Neural cell (in vitro differentiated cells): ENCODE results near the gene SRGAP3. TPM values are rescaled to one million over a fixed set of nuclear protein-coding genes. Genes with fewer than 3 reads are reported as not detected.

ENCODE experiments used
- H2AFZ ChIP-seq: fragments of 200-600, 300-800 bp; sonication (generic), shearing (Covaris generic); 2 replicates; pipeline ENCODE4 v1.6.0; 2014; ENCODE audit warnings: low read depth, mild to moderate bottlenecking, antibody characterized with exemption, low read length, moderate library complexity
- H3F3A ChIP-seq: fragments of 200-600 bp; shearing (Covaris generic); 2 replicates; pipeline ENCODE4 v1.6.1; 2016; ENCODE audit warnings: mild to moderate bottlenecking, moderate library complexity, mixed read lengths, antibody characterized with exemption, low read length; ENCODE audit not compliant: insufficient read depth, poor library complexity, severe bottlenecking
- H3K27ac ChIP-seq: fragments of 200-600, 300-800 bp; sonication (generic), shearing (Covaris generic); 2 replicates; pipeline ENCODE4 v1.5.1; 2014; ENCODE audit warnings: mild to moderate bottlenecking, low read length, moderate library complexity
- H3K27me3 ChIP-seq: fragments of 300-800, 200-600 bp; sonication (generic), shearing (Covaris generic); 2 replicates; pipeline ENCODE4 v1.6.0; 2014; ENCODE audit warnings: mild to moderate bottlenecking, low read depth, low read length, moderate library complexity; ENCODE audit not compliant: insufficient read depth
- H3K36me3 ChIP-seq: fragments of 300-800, 200-600 bp; sonication (generic), shearing (Covaris generic); 2 replicates; pipeline ENCODE4 v1.5.1; 2014; ENCODE audit warnings: mild to moderate bottlenecking, antibody characterized with exemption, low read length, moderate library complexity; ENCODE audit not compliant: insufficient read depth
- H3K4me2 ChIP-seq: fragments of 300-800, 200-600 bp; sonication (generic), shearing (Covaris generic); 2 replicates; pipeline ENCODE4 v1.6.0; 2014; ENCODE audit warnings: mild to moderate bottlenecking, low read length
- H3K4me3 ChIP-seq: fragments of 300-800, 200-600 bp; sonication (generic), shearing (Covaris generic); 2 replicates; pipeline ENCODE4 v1.5.1; 2014; ENCODE audit warnings: mild to moderate bottlenecking, low read length, moderate library complexity
- H3K79me2 ChIP-seq: fragments of 200-600 bp; shearing (Covaris generic); replicated peaks from 2 replicates; pipeline ENCODE4 v1.6.0; 2014; ENCODE audit warnings: mild to moderate bottlenecking, low read length, moderate library complexity; ENCODE audit not compliant: insufficient read depth
- H3K9ac ChIP-seq: fragments of 300-800, 200-600 bp; sonication (generic), shearing (Covaris generic); 2 replicates; pipeline ENCODE4 v1.6.1; 2016; ENCODE audit warnings: mild to moderate bottlenecking, low read length, mixed read lengths
- H3K9me2 ChIP-seq: fragments of 200-600 bp; shearing (Covaris generic); 2 replicates; pipeline ENCODE4 v1.6.1; 2016; ENCODE audit warnings: mild to moderate bottlenecking, low read length, mixed read lengths; ENCODE audit not compliant: insufficient read depth
- H3K9me3 ChIP-seq: fragments of 200-600, 300-800 bp; sonication (generic), shearing (Covaris generic); 2 replicates; pipeline ENCODE4 v1.6.1; 2016; ENCODE audit warnings: mild to moderate bottlenecking, mixed run types, low read length, moderate library complexity, mixed read lengths
- H4K20me1 ChIP-seq: fragments of 200-600 bp; shearing (Covaris generic); 2 replicates; pipeline ENCODE4 v1.6.1; 2016; ENCODE audit warnings: mild to moderate bottlenecking, mixed run types; ENCODE audit not compliant: insufficient read depth
- CTCF ChIP-seq: fragments of 450-650 bp; IDR thresholded peaks from 2 replicates; pipeline ENCODE4 v1.5.1; 2014; ENCODE audit warnings: antibody characterized with exemption, mild to moderate bottlenecking, moderate library complexity; ENCODE audit not compliant: poor library complexity, severe bottlenecking
- EP300 ChIP-seq: fragments of 450-650 bp; conservative IDR thresholded peaks from 2 replicates; pipeline ENCODE4 v1.6.1; 2014; ENCODE audit warnings: antibody characterized with exemption, mild to moderate bottlenecking, moderate library complexity; ENCODE audit not compliant: poor library complexity, severe bottlenecking
- EZH2 ChIP-seq: fragments of 200-600, 300-800 bp; shearing (Covaris generic), sonication (generic); IDR thresholded peaks from 2 replicates; pipeline ENCODE4 v1.6.1; 2014; ENCODE audit warnings: antibody characterized with exemption, low read length, borderline replicate concordance, mild to moderate bottlenecking; ENCODE audit not compliant: insufficient read depth, poor library complexity, severe bottlenecking
- MXI1 ChIP-seq: fragments of 450-650 bp; conservative IDR thresholded peaks from 2 replicates; pipeline ENCODE4 v1.6.1; 2014; ENCODE audit warnings: antibody characterized with exemption, mild to moderate bottlenecking; ENCODE audit not compliant: poor library complexity, severe bottlenecking
- POLR2AphosphoS5 ChIP-seq: IDR thresholded peaks from 2 replicates; pipeline ENCODE4 v1.6.1; 2012
- RAD21 ChIP-seq: fragments of 450-650 bp; conservative IDR thresholded peaks from 2 replicates; pipeline ENCODE4 v1.6.1; 2014; ENCODE audit warnings: antibody characterized with exemption, mild to moderate bottlenecking, moderate library complexity
- REST ChIP-seq: IDR thresholded peaks from 2 replicates; pipeline ENCODE4 v1.6.1; 2012; ENCODE audit warnings: borderline replicate concordance
- SMC3 ChIP-seq: fragments of 450-650 bp; conservative IDR thresholded peaks from 2 replicates; pipeline ENCODE4 v1.6.1; 2014; ENCODE audit warnings: antibody characterized with exemption, mild to moderate bottlenecking, moderate library complexity; ENCODE audit not compliant: poor library complexity
- TAF1 ChIP-seq: IDR thresholded peaks from 2 replicates; pipeline ENCODE4 v1.6.1; 2012; ENCODE audit warnings: low read depth
- polyA plus RNA-seq: library from polyadenylated mRNA; depleted of rRNA; stranded (reverse); fragments of >200 nt; gene quantifications from 2 replicates; pipeline ENCODE4 v1.2.3, GENCODE V29; 2014

SRGAP3 gene
- polyA plus RNA-seq, 1 donor from 2014 or later = 31.5 TPM

- TF ChIP-seq CTCF (no peak), RAD21 (no peak), EZH2 (no peak), REST (no peak), SMC3 (no peak), MXI1 (no peak), EP300 (no peak), TAF1 (no peak), POLR2AphosphoS5 (no peak)
- no peaks in the 10 kb centered on the region for H3F3A ChIP-seq
- no peak overlapping the region for H3K4me3 ChIP-seq
- no peaks in the 10 kb centered on the region for H3K36me3 ChIP-seq
- no peaks in the 10 kb centered on the region for H4K20me1 ChIP-seq
- peaks cover 38% of the 10 kb centered on the region for H3K79me2 ChIP-seq
- no peaks in the 10 kb centered on the region for H3K9me2 ChIP-seq
- H3K27ac ChIP-seq = no peak overlapping the region
- H3K9ac ChIP-seq = no peak overlapping the region
- H3K4me2 ChIP-seq = no peak overlapping the region
- H3K9me3 ChIP-seq = no peaks in the 10 kb centered on the region
- H3K27me3 ChIP-seq = no peaks in the 10 kb centered on the region
- H2AFZ ChIP-seq = no peak overlapping the region
Measured at GRCh38 chr3:9206287-9206686, 43.2 kb downstream of the SRGAP3 start.

GRCh38 chr3:9205345-9206143 is 43.9 kb downstream of the SRGAP3 start:
- H4K20me1 ChIP-seq = no peaks in the 10 kb centered on the region
- H3K9me2 ChIP-seq = no peaks in the 10 kb centered on the region
- no peaks in the 10 kb centered on the region for H3K36me3 ChIP-seq
- no peak overlapping the region for H3K4me2 ChIP-seq
- H3K9me3 ChIP-seq = no peaks in the 10 kb centered on the region
- peaks cover 45% of the 10 kb centered on the region for H3K79me2 ChIP-seq
- no peaks in the 10 kb centered on the region for H3K27me3 ChIP-seq
- no peak overlapping the region for H2AFZ ChIP-seq
- no peak overlapping the region for H3K4me3 ChIP-seq
- H3F3A ChIP-seq = no peaks in the 10 kb centered on the region
- TF ChIP-seq RAD21 (no peak), EP300 (no peak), SMC3 (no peak), REST (no peak), MXI1 (no peak), CTCF (no peak), POLR2AphosphoS5 (no peak), EZH2 (no peak), TAF1 (no peak)
- H3K27ac ChIP-seq = no peak overlapping the region
- H3K9ac ChIP-seq = no peak overlapping the region
